Ammon's horn (tissue), 1 donor: ENCODE data around the gene SDK1.
A peak's percentile ranks its signal among the peaks of the same experiment; 100 is the strongest.
"Not testable (repeated sequence)": the region's sequence is repeated elsewhere in the genome, so short reads cannot be mapped to it uniquely, and the experiment has no call there.

Experiments
- DNase-seq: peaks from one replicate; pipeline ENCODE4 v3.0.0-alpha.2; 2016; ENCODE audit warnings: low spot score

Gene SDK1

DNA sequence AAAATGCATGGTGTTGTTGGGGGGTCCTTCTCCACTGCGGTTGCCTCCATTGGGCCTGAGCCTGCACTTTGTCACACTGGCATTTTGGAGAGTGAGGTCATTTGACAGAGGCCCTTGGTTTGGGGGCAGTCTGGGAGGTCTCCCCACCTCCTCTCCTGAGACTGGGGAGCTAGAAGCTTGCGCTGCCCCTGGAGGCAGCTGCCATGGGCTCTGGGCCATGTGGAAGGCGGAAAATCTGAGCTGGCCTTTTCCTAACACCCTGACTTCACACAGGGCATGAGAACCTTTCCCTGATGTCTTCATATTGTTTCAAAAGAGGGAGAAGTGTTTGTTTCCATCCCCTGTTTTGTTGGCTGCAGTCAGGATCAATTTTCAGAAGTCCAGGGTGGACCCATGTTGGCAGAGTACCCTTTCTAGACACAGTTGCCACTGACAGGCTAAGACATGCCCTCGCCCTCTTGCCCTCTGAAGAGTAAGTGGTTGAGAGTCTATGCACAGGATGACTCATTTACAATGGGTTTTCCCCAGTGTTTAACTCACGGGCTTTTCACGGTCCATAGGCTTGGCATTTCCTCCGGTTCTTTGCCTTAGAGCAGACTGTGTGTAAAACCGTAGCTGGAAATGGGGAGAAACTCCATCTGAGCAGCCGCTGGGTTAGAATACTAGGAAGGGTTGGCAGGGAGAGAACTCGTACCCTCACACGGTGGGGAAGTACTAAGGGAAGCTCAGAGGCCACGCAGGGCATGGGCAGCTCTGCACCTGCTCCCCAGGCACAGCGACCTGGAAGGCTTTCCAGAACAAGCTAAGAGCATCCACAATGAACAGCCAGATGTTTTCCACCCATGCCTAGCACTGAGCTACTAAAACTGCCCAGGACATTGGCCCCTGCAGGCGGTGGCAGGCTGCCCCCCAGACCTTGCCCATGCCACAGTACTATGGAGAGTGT lies 655.0 kb downstream of the SDK1 start:
- no peak for DNase-seq

DNA sequence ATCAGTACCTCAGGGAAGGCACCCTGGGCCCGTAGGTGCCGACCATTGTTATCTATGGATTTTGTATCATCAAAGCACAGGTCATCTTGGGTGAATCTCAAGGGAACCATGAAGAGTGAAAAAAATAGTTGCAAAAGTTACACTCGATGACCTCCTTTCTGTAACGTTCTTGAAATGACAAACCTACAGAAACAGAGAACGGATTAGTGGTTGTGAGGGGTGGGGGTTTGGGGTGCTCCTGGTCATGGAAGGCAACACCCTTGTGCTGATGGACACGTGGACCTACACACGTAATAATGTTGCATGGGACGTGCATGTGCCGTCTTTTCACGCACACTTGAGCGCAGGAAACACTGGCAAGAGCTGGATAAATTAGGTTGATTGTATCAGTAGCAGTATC lies 655.9 kb downstream of the SDK1 start:
- DNase-seq: no peak

DNA sequence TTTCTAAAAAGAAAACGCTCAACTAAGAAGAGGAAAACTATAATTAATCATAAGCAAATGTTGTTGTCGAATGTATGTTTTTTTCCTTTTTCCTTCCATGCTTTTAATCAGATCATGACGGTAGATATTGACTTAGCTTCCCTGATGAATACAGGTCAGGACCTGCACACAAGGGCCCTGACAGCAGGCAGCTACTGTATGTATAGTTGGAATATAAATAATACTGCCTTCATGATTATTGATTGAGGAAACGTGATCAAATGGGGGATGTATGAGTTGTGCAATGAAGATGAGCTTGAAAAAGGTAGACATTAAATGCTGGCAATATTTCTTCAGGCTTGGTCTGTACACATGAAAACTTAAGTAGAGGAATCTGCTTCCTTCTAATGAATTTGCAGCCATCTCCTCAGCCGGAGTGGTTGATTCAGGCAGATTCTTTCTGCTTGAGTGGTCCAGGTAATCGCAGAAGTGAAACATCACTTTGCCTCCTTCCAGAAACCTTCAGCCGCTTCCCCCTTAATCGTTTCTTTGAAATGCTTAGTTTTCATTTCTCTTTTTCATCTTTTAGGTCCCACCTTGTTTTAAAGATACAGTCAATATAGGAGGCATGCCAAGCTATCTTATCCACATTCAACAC lies 656.5 kb downstream of the SDK1 start:
- no peak for DNase-seq

DNA sequence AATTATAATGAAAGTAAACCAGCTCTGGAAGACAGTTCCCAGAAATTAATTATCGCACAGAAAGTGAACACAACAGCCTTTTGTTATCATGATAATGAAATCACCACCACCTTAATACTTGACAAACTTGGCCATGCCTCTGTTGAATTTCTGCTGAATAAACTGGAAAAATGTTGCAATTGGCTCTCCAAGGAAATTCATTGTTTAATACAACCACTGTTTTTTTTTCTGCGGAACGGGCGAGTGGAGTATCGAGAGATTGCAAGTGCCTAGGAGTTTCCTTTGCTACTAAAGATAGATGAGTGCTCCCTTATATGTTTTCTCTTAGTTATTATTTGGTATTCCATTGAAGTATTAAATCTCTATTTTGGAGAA lies 657.0 kb downstream of the SDK1 start:
- DNase-seq: no peak

DNA sequence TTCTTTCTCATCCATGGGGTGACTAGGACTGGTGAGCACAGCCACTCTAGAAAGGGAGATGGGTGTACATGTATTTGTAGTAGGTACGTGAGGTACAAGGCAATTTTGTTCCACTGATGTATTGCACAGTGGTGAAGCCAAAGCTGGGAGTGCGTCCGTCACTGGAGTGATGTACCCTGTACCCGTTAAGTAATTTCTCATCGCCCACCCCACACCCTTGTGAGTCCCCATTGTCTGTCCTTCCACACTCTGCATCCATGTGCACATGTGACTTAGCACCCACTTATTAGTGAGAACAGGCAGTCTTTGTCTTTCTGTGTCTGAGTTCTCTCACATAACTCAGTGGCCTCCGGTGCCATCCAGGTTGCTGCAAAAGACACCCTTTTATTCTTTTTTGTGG lies 658.3 kb downstream of the SDK1 start:
- no peak for DNase-seq

DNA sequence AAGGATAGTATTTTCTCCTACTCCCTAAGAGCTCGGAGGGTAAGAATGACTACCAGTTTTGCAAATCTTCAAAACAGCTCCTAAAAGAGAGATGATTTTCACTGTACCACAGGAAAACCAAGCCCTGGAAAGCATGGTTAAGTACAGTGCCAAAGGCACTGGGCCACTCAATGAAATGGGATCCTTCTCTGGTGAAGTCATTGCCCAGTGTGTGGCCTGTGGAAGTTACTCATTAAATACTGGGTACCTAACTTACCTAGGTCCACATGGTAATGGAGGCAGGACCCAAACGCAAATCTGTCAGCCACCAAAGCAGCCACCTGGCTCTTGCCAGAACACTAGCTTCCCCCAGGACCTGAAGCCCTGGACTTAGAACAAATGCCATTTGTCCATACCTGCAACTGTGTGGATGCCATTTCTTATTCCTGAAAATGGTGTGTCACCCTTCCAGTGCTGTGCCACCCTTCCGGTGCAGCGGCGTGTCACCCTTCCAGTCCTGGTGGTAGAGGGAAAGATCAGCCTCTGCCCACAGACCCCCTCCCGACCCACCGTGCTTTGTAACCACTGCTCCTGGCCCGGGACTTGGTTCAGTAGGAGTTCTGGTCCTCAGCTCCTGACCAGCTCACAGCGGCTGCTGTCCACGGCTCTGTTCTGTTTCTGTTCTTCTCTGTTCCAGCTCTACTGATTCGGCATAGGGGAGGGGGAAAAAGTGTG lies 659.2 kb downstream of the SDK1 start:
- no peak for DNase-seq

DNA sequence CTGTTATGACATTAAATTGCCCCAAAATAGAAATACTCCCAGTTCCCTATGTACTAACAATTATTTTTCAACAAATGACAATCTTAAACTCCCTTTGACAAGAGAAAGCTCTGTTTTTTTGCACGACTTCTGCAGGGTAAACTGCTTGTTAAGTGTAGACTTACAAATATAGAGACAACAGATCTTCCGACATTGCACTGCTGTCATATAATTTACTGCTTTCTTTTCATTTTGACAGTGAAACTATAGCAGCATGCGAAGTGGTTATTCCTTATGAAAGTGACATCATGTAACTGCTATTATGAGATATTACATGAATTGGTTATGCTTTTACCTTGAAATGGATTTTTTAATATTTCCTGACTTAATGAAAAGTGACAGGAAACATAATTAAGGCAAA lies 659.9 kb downstream of the SDK1 start:
- DNase-seq: no peak

DNA sequence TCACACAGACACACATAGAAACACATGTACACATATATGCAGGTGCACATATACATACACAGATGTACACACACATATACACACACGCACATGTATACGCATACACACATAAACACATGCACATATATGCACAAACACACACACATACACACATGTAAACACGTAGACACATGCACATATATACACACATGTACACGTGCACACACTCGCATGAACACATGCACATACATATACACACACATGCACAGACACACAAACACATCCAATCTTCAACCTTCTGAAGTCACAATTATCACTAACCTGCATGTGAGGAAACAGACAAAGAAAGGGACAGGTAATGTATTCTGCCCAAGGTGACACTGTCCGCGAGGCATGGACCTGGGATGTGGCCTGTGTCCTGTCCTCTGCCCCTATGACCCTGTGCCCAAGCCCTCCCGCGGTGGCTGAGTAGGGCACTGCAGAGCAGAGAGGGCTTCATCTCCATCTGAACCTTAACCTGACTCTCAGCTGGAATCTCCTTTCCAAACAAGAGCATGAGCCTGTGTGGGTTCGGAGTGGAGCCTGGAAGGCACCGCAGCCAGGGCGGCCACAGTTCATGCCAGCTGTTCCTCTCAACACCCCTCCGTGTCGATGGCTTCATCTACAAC lies 660.9 kb downstream of the SDK1 start:
- no peak for DNase-seq

DNA sequence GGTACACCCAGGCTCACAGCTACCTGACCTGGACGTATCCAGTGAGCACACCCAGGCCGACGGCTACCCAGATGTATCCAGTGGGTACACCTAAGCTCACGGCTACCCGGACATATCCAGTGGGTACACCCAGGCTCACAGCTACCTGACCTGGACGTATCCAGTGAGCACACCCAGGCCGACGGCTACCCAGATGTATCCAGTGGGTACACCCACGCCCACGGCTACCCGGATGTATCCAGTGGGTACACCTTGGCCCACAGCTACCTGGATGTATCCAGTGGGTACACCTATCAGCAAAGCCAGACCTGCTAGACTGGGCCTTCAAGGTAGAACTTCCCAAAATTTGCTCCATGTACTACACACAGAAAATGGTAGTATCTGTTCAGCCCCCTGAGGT lies 662.7 kb downstream of the SDK1 start:
- not testable (repeated sequence) for DNase-seq

DNA sequence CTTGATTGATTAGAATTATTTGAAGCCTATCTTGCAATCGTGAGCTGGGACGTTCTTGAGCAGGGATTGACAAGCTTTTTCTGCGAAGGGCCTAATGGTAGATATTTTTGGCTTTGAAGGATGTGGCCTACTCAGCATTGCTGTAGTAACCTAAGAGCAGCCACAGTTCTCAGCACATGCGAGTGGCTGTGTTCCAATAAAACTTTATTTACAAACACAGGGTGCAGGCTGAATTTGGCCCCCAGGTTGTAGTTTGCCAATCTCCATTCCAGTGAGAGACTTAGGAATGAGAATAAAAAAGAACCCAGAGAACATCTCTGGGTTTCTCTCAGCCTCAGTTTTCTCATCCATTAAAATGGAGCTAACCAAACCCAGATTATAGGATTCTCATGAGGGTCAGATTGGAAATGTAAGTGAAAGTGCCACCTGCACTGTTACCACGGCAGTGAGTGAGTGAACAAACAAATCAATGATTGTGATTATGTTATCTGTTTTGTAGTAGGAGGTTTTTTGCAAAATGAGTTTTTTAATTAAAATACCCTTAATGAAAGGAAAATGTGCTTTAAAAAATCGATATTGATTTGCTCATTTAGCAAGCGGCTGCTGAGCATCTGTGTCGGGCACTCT lies 664.0 kb downstream of the SDK1 start:
- no peak for DNase-seq

DNA sequence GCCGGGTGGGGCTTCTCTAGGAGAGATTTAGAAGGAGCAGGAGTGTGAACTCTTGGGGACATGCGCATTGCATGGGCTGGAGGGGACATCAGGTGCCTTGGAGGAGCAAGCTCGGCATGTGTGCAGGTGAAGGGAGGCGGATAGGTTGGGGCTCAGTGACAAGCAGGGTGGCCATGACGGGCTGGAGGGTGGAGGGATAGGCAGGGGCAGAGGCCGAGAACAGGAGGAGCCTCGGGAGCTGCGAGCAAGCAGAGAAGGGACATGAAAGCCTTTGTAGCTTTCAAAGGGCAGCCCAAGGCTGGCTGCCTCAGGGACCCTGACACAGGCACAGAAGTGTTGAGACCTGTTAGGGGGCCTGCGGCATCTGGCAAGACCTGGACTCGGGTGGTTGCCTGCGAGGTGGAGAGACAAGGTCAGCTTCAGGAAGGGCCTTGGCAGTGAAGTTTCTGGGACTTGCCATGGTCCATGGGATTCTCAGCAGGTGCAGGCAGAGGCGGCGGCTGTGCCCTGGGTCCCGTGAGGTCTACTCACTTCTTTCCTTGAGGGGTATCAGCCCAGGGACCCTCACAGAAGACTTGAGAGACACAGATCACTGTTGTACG lies 664.8 kb downstream of the SDK1 start:
- DNase-seq: no peak

DNA sequence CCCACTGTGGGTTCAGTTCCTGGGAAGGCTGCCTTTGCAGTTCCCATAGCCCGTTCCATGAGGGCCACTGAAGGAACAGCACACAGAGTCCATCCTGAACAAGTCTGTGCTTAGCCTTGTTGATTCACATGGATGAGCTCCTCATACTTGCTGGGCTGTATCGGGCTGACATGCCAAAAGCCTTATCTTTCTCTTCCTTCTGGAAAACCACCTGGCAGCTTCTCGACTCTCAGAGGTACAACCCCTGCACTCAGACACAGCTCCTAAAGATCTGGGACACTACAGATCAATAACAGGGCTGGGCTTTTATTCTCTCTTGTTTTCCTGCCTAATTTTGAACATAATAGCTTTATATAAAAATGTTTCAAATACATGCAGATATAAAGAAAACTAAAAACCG lies 667.2 kb downstream of the SDK1 start:
- DNase-seq: no peak

DNA sequence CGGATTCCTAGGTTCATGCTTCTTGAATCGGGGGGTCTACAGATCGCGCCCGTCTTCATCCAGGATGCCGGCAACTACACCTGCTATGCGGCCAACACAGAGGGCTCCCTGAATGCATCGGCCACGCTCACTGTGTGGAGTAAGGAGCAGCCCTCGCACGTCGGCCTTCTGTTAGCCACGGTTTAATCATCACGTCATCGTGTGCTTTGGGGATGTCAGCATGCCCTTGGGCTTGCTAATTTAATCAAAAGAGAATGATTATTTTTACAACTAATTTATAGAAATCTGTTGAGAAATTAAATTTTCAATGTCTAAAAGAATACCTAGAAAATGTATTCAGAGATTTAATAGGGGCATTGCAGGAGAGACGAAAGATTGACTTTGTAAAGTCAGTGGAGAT lies 668.2 kb downstream of the SDK1 start:
- no peak for DNase-seq

DNA sequence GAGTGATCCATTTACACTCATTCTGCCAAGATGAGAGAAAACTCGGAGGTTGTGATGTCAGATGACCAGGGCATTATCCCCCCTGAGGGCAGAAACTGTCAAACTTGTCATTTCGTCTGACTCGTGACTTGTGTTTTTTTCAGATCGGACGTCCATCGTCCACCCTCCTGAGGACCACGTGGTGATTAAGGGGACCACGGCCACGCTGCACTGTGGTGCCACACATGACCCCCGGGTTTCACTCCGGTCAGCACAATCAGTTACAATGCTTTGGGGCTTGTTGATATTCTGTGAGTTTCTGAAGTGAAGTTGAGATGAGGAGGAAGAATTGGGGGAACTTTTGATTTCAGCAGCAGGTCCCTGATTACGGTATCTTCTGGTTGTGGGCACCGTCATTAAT lies 670.3 kb downstream of the SDK1 start:
- DNase-seq: no peak

DNA sequence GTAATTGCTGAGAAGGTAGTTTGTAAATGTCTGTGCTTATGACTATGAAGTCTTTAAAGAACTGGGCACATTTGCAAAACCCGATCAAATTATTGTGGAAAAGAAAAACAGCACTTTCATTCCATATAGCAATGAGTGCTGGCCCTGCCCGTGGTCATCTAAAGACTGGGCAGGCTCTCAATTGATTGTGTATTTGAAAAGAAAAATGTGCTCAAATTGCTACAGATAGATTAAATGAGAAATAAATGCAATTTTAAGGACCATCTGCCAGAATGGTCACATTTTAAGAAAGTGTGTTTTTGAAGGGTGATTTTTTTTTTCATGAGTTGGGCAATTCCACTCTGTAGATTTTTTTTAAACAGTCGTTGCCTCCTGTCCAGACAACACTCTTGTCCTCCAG lies 672.2 kb downstream of the SDK1 start:
- DNase-seq: no peak

DNA sequence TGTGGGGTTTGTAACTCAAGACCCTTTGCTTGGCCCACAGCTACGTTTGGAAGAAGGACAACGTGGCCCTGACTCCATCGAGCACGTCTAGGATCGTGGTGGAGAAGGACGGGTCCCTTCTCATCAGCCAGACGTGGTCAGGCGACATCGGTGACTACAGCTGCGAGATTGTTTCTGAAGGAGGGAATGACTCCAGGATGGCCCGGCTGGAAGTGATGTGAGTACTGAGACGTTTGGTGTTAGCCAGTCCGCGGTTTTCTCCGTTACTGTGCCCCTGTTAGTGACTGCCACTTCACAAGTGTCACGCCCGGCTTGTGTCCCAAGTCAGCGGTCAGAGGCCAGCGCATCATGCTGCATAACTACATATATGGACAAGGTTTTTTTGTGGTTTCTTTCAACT lies 673.3 kb downstream of the SDK1 start:
- no peak for DNase-seq

DNA sequence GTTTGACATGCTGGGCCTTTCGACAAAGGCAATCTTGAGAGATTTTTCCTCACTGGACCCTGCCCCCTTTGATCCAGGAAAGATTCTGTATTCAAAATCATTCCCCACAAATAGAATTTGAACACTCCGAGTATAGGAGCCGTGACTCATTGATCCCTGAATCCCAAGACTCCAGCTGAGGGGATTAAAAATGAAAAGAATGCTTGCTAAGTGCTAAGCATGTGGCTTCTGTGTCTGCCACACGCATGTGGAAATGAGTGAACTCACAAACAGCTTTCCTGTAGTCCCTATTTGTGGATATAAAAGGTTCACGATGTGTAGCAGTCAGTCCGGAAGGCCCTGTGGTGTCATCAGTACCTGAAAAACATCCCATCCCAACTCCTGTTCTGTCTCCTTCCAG lies 674.3 kb downstream of the SDK1 start:
- no peak for DNase-seq

DNA sequence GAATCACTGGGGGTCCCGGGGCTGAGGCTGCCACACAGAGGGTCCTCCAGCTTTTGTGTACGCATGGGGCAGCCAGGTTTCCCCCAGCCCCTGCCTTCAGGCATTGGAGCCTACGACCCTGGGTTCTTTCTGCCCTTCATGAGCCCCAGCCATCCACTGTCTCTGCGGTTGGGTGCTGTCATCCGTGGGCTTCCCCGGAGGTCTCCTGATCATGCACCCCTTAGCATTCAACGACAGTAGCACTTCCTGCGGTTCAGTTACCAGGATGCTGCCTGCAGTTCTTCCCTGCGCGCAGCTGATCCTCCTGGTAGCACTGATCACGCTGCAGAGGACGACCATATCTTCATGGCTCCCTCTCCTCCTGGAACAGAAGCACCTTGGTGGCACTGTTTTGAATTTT lies 676.3 kb downstream of the SDK1 start:
- no peak for DNase-seq

DNA sequence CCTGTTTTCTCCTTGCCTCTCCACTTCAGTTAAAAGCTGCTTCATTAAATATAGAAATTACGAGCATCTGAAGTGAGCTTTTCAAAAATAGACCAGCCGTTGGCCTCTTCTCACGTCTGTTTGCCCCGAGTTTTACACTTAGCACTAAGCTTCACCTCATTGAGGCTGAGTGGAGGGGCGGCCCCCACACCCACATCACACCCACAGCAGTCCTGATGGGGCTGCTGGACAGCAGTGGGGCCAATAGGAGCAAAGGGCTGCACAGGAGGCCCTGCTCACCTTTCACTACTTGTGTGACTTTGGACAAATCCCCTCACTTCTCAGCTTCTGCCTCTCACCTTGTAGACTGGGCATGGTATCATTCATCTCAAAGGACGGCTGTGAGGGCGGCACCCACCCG lies 677.8 kb downstream of the SDK1 start:
- DNase-seq: no peak

DNA sequence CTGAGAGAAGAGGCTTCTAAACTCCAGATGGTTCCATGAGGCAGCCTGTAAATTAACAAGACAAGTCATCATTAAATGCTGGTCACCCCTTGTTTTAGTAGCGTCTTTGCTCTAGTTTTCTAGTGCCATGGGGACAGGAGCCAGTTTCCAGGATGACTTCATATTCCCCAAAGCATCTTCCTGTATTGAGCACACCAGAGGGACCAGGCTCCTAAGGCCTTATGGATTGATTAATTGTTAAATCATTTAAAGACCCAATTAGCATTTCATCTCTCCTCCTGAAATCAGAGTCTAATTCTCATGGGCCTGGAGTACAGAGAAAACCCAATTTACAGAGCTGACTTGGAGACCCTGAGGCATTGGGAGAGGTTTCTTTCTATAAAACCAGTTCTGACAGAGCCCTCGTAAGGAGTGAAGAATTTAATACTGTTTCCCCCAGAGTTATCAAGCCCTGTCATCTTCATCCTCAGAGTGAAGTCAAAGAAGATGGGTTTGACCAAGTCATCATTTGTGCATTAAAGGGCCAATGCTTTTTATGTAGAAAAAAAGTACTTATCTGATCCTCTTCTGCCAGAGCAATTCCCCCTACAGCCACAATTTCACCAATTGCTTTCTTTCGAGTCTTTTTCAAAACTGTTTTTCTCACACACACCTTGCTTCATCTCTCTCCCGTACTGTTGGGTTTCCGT lies 678.7 kb downstream of the SDK1 start:
- no peak for DNase-seq

DNA sequence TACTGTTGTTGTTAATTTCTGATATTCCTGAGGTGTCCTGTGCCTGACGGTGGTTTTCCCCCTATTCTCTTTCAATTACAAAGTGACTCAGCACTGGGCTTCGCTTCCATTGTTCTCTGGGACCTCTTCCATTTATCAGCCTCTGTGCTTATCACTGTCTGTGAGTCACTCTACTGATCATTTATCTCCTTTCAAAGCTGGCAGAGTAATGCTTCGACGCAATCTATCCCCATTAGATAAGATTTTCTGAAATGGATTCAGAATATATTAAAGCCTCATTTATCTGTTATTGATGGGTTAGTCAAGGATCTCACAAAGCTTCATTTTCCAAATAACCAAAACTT lies 679.2 kb downstream of the SDK1 start:
- peak; percentile 44 for DNase-seq
